LoVo (cell line): ENCODE data around the gene DHX40.
"Not testable (repeated sequence)": the region's sequence is repeated elsewhere in the genome, so short reads cannot be mapped to it uniquely, and the experiment has no call there.

Experiments
- DNase-seq: peaks from one replicate; pipeline ENCODE4 v3.0.0-alpha.2; 2016; ENCODE audit warnings: low spot score

Gene DHX40

GRCh38 chr17:59561042-59561441 lies 4.4 kb upstream of the DHX40 start:
- no peak for DNase-seq

GRCh38 chr17:59565959-59566324 lies 532 bp downstream of the DHX40 start:
- peak; percentile 80 for DNase-seq

DNA sequence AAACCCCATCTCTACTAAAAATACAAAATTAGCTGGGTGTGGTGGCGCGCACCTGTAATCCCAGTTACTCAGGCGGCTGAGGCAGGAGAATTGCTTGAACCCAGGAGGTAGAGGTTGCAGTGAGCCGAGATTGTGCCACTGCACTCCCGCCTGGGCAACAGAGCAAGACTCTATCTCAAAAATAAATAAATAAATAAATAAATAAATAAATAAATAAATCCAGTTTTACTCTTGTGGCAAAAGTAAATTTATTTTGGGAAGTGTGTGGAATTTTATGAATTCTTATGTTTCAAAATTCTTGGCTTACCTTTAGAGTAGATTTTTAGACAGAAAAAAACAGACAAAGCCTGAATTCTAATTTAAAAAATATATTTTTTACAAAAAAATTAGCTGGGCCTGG lies 3.7 kb downstream of the DHX40 start:
- not testable (repeated sequence) for DNase-seq

DNA sequence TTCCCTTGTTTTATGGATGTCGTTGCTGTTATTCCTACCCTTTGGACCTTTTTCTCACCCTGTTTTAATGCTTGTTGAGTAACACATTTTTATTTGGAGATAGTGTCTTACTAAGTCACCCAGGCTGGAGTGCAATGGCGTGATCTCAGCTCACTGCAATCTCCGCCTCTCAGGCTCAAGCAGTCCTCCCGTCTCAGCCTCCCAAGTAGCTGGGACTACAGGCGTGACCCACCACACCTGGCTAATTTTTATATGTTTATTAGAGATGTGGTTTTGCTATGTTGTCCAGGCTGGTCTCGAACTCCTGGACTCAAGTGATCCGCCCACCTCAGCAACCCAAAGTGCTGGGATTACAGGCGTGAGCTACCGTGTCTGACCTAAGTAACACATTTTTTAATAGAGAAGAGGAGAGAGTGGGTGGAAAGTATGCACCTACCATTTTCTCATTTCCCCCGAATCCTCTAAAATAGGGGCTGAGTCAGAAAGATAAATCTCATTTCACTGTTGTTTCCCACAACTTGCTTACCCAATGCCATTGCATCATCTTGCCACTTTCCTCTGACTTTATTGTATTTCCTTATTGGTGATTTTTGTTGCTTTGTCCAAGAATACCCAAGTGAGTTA lies 7.0 kb downstream of the DHX40 start:
- DNase-seq, result no peak

DNA sequence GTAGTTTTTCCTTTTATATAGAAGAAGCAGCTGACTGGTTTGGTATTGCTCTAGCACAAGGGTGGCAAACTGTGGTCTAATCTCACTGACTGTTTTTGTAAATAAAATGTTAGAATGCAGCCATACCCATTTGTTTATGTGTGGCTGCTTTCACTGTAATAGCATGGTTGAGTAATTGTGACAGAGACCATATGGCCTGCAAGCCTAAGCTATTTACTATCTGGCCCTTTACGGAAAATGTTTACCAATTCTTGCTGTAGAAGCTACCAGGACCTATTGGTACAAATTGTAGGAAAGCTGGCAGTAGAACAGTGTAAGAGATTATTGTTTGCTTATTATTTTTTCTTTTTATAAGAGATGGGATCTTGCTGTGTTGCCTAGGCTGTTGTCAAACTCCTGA lies 18.8 kb downstream of the DHX40 start:
- not testable (repeated sequence) for DNase-seq

GRCh38 chr17:59600169-59600568 lies 34.8 kb downstream of the DHX40 start:
- no peak for DNase-seq

GRCh38 chr17:59601130-59601529 lies 35.7 kb downstream of the DHX40 start:
- no peak for DNase-seq

DNA sequence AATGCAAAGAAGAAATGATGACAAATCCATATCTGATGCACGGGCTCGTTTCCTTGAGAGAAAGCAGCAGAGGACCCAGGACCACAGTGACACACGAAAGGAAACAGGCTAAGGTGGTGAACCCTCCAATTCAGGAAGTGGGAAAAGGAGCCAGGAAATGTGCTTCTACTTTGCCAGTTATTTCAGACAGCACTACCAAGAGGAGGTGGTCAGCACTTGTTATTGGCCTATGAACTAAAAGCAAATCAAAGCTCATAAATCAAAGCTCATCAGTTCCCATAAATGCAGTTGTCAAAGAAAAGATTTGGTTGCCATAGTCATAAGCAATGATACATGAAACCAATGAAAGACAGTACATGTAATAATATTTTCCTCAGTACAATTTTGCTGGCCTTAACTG lies 41.7 kb downstream of the DHX40 start:
- no peak for DNase-seq

DNA sequence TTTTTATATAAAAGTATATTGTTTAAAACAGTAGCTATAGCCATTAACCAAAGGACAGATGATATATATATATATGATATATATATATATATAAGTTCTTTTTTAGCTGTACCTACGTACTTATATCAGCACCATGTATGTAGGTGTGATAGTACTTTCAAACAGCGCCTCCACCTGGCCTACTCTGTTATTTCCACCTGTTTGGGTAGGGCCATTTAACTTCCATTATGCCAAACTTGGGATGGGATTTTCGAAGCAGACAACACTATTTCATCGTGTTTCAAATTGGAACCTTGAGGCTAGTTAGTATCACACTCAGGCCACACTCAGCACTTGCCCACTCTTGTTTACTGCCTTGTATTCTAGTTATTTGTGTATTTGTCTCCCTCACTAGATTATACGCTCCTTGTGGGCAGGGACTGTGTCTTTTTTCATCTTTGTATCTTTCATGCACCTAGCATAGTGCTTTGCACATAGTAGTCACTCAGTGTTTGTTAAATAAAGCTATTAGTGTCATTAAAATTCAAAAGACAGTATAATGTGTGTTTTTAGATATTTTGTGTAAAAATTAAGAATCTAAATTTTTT lies 42.5 kb downstream of the DHX40 start:
- DNase-seq, result no peak

GRCh38 chr17:59611503-59611902 lies 46.1 kb downstream of the DHX40 start:
- no peak for DNase-seq

GRCh38 chr17:59616253-59616920 lies 51.0 kb downstream of the DHX40 start:
- DNase-seq, result no peak

- DNase-seq, result peak; percentile 11
Measured at GRCh38 chr17:59617156-59617732, 51.8 kb downstream of the DHX40 start.

GRCh38 chr17:59619035-59619297 lies 53.6 kb downstream of the DHX40 start:
- no peak for DNase-seq

DNA sequence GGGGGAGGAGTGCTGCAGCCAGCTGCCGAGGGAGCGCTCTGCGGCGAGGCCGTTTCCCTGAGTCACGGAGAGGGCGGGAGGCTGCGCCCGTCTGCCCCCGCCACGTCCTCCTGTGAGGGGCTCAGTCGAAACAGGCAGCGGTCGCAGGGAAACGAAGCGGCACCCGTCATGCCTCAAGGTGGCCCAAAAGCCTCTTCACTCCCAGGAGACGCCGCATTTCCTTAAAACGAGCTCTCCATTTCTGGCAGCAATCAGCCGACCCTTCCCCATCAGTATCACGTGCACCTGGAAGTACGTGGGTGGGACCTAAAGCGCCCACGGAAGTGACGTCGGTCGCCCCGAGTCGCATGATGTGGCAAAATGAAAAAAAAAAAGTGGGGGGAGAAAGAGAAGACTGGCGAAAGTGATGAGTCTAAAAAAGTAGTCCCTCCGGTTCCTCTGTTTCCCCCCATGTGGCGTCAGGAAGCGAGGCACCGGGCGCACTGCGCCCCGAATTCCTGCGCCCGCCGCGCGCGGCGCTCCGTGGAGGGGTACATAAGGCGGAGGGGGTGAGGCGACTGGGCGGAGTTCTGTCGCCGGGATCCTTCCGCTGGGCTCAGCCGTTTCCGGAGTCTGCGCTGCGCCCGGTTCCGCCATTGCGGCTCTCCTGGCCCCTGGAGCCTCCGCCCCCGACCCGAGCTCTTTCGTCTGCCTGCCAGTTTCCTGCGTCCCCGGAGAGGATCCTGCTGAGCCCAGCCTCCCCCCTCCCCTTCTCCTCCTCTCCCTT lies 54.1 kb downstream of the DHX40 start, which contains the start of gene CLTC:
CLTC (plus strand) TSS at position 598 of the 766 bp plus-strand sequence. CDS start 237 bp downstream, outside the sequence.
- peak; percentile 93 for DNase-seq

DNA sequence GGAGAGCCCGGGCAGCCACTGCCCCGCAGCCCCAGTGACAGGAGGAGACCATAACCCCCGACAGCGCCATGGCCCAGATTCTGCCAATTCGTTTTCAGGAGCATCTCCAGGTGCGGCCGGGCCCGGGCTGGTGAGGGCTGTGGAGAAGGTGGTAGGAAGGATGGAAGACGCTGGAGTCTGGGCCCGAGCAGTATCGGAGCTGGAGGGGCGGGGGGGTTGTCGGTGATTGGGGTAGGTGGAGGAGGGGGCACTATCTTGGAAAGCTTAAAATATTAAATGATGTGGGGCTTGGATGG lies 54.6 kb downstream of the DHX40 start:
- no peak for DNase-seq

DNA sequence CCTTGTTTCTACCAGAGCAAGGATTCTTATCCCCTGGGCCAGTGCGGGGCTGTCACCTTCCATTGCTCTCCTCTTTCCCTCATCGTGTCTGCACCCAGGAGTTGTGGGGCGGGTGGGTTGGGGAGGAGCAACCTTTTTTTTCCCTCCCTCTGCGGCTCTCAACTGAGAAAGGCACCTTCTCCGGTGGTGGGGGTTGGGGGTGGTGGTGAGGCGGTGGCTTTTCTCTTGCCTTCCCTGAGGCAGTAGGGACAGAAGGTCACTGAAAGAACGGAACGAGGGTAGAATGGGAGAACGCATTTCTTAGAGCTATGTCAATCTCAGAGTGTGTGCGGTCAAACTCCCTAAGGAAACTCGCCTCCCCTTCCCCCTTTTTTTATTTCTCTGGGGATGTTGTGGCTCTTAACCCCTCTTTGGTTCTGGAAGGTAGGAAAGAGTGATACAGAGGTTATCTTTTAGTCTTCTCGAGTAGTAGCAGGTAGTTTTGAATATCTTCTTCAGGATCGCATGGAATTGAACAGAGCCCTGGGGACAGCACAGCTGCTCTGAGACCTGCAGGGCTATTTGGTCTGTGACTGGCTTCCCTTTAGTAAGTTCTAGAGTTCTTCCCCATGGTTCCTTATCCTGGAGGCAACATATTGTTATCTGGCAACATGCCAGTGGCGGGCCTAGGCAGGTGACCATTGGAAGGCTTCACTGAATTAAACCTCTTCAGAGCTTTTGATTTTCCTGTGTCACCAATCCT lies 55.3 kb downstream of the DHX40 start:
- DNase-seq, result peak; percentile 39

- DNase-seq, result no peak
Measured at GRCh38 chr17:59621771-59622170, 56.4 kb downstream of the DHX40 start.

DNA sequence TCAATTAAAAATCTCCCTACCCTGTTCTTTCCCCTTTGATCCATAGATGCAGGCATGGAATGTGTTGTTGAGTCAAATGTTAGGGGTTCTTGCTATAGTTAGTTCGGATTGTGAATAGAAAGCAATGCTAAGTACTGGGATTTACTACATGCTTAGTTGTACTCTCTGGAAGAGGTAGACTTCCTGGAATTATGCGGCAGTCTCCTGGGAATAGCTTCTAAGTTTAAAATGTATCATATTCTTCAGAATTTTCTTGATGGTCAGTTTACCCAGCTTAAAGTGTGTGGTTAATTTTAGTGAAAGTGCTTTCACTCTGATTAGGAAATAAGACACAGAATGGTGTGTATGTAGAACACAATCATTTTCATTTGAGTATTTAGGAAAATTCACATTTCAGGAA lies 57.7 kb downstream of the DHX40 start:
- DNase-seq, result no peak

- DNase-seq, result no peak
Measured at GRCh38 chr17:59626756-59627155, 61.3 kb downstream of the DHX40 start.

DNA sequence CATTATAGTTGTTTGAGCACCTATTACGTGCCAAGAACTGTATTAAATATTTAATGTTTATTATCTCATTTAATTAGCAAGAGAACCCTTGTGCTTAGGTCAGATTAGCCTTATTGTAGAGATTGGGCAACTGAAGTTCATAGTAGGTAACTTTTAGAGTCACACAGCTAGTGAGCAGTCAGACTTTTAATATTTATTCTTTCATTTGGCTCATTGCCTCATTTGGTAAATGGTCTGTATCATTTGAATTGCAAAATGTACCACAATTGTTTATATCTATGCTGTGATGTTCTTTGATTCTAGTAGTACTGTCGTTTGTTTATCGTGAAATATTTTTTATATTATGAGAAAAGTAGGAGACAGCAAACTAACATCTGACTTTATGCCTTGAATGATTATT lies 61.9 kb downstream of the DHX40 start:
- DNase-seq, result no peak

- DNase-seq, result no peak
Measured at GRCh38 chr17:59627770-59628171, 62.4 kb downstream of the DHX40 start.

GRCh38 chr17:59629174-59629573 lies 63.8 kb downstream of the DHX40 start:
- no peak for DNase-seq
